Prostate gland (tissue), 2 donors: ENCODE results near the gene CPLANE1. TPM values are rescaled to one million over a fixed set of nuclear protein-coding genes. Genes with fewer than 3 reads are reported as not detected.

ENCODE experiments used
- DNase-seq: peaks from one replicate; pipeline ENCODE4 v3.0.0-alpha.2; 2019; ENCODE audit warnings: low spot score
- H3K27ac ChIP-seq, 2 donors: fragments of 200-600 bp; sonication (generic); 2 replicates each; pipeline ENCODE4 v1.5.1; 2017 to 2019
- H3K27me3 ChIP-seq: fragments of 200-600 bp; sonication (generic); replicated peaks from 2 replicates; pipeline ENCODE4 v1.5.1; 2019; ENCODE audit not compliant: insufficient read depth
- H3K36me3 ChIP-seq, 2 donors: fragments of 200-600 bp; sonication (generic); 1 replicate in 1 of 2; 2 replicates in 1 of 2; pipeline versions ENCODE4 v1.5.1 to v1.8.1; 2017 to 2019
- H3K4me1 ChIP-seq: fragments of 200-600 bp; sonication (generic); replicated peaks from 2 replicates; pipeline ENCODE4 v1.5.1; 2019
- H3K4me3 ChIP-seq, 2 donors: fragments of 200-600 bp; sonication (generic); 2 replicates each; pipeline ENCODE4 v1.5.1; 2017 to 2019
- H3K9me3 ChIP-seq: fragments of 200-600 bp; sonication (generic); 2 replicates; pipeline ENCODE4 v1.5.1; 2017
- POLR2A ChIP-seq: fragments of 450-650 bp; IDR thresholded peaks from one replicate; pipeline ENCODE4 v1.6.1; 2016; ENCODE audit warnings: antibody characterized with exemption, mild to moderate bottlenecking
- POLR2AphosphoS5 ChIP-seq: sonication (generic); formaldehyde crosslinking; IDR thresholded peaks from one replicate; pipeline ENCODE4 v1.6.1; 2017; ENCODE audit warnings: antibody characterized with exemption
- WGBS: methylation state at CpG from one replicate; pipeline ENCODE4 v1.1.5; 2018; 5-methylcytosine and 5-hydroxymethylcytosine counted together
- intact Hi-C: fragments of 100-400 bp; cut with DNase I; formaldehyde crosslinking; loops from one replicate; pipeline ENCODE4 v1.14.2; 2022
- total RNA-seq, 2 donors: library from RNA; depleted of rRNA; stranded (reverse); fragments of >200 nt; gene quantifications; one replicate each; pipeline ENCODE4 v1.1.0, GENCODE V29; 2016
- TF ChIP-seq, protein P1 (sequence below), 4 experiments: fragments of 200-600 bp in 2 of 4; fragments of 450-650 bp in 2 of 4; sonication (generic) in 2 of 4; IDR thresholded peaks; 1 replicate in 3 of 4; 2 replicates in 1 of 4; pipeline ENCODE4 v1.5.1; 2016 to 2019; ENCODE audit warnings: antibody characterized with exemption in 4 of 4, mild to moderate bottlenecking in 2 of 4, moderate library complexity in 2 of 4

Gene CPLANE1
- total RNA-seq, 2 donors from 2014 or later: 17.2 to 27.8 TPM

DNA sequence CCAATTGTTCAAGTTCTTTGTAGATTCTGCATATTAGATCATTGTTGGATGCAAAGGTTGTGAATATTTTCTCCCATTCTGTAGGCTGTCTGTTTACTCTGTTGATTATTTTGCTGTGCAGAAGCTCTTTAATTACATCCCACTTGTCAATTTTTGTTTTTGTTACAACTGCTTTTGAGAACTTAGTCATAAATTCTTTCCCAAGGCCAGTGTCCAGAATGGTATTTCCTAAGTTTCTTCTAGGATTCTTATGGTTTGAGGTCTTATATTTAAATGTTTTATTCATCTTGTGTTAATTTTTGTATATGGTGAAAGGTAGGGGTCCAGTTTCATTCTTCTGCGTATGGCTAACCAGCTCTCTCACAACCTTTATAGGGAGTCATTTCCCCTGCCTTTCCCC lies 116.5 kb downstream of the CPLANE1 start:
- TF ChIP-seq POLR2AphosphoS5: no peak
- TF ChIP-seq, protein P1, sequence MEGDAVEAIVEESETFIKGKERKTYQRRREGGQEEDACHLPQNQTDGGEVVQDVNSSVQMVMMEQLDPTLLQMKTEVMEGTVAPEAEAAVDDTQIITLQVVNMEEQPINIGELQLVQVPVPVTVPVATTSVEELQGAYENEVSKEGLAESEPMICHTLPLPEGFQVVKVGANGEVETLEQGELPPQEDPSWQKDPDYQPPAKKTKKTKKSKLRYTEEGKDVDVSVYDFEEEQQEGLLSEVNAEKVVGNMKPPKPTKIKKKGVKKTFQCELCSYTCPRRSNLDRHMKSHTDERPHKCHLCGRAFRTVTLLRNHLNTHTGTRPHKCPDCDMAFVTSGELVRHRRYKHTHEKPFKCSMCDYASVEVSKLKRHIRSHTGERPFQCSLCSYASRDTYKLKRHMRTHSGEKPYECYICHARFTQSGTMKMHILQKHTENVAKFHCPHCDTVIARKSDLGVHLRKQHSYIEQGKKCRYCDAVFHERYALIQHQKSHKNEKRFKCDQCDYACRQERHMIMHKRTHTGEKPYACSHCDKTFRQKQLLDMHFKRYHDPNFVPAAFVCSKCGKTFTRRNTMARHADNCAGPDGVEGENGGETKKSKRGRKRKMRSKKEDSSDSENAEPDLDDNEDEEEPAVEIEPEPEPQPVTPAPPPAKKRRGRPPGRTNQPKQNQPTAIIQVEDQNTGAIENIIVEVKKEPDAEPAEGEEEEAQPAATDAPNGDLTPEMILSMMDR (IDR thresholded peaks at IDR 0.05): no peak
- TF ChIP-seq POLR2A: no peak
- Histone ChIP-seq H3K27me3 (no peaks in the 10 kb centered on the region), H3K4me1 (no peaks in the 10 kb centered on the region), H3K4me3 (no peak overlapping the region), H3K9me3 (no peaks in the 10 kb centered on the region), H3K36me3 (no peaks in the 10 kb centered on the region), H3K27ac (no peak overlapping the region)
- WGBS: 100% methylated on average over 1 of the region's 1 CpG
- intact Hi-C loops: no loop called here
- no peak for DNase-seq

DNA sequence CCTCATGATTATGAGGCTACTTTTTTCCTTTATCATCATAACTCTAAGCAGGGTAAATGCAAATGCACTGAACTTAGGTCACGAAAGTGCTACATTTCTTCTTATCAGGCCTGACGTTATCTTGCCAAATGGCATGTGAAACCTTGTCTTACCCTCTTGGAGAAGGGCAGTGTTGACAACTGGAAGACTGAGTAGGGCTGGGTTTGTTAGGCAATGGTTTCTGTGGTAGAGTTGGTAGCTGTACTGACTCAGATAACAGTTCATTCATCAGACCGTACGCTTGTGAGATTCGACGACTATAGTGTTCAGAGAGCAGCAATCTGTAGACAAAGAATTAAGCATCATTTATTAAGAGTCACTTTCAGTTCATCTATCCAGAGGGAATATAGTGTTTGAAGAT lies 127.7 kb downstream of the CPLANE1 start:
- WGBS: 93% methylated on average over 6 of the region's 6 CpGs
- Histone ChIP-seq H3K36me3 (no peaks in the 10 kb centered on the region), H3K9me3 (no peaks in the 10 kb centered on the region), H3K4me1 (no peaks in the 10 kb centered on the region), H3K4me3 (no peak overlapping the region), H3K27ac (no peak overlapping the region), H3K27me3 (no peaks in the 10 kb centered on the region)
- intact Hi-C loops: no loop called here
- DNase-seq: no peak
- TF ChIP-seq, protein P1 (IDR thresholded peaks at IDR 0.05): no peak
- TF ChIP-seq POLR2A: no peak
- no peak for TF ChIP-seq POLR2AphosphoS5

DNA sequence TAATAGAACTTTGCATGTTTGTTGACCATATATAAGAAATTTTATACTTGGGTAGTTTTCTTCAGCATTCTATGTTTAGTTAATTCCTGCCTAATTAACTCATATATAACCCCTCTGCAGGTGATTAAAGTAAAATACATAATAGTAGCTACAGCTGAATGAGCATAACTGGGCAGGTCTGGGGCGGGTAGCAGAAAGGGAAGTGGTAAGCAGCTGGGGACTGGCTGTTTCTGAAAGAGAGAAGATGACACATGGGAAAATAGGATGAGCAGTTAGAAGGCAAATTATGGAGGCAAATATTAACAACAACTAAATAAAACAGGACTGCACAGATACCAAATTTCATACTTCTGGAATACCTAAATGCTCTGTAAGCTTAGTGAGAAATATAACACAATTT lies 128.1 kb downstream of the CPLANE1 start:
- no peak for DNase-seq
- Histone ChIP-seq H3K4me3 (no peak overlapping the region), H3K27ac (no peak overlapping the region), H3K27me3 (no peaks in the 10 kb centered on the region), H3K9me3 (no peaks in the 10 kb centered on the region), H3K36me3 (no peaks in the 10 kb centered on the region), H3K4me1 (no peaks in the 10 kb centered on the region)
- WGBS: 88% methylated on average over 1 of the region's 1 CpG
- no peak for TF ChIP-seq POLR2AphosphoS5
- TF ChIP-seq POLR2A: no peak
- TF ChIP-seq, protein P1 (IDR thresholded peaks at IDR 0.05): no peak
- intact Hi-C loops: no loop called here

DNA sequence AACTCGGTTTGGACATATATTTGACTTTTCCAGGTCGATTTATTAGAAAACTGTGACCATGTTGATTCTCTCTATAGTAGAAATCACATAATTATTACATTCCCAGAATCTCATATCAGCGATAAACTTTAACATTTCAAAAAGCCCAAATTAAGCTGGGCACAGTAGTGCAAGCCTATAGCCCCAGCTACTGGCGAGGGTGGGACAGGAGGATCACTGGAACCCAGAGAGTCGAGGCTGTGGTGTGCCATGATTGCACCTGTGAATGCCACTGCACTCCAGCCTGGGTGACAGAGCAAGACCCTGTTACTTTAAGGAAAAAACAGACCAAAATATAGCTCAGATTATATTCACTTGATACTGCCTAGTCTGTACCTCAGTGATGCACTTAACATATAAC lies 128.9 kb downstream of the CPLANE1 start:
- H3K36me3 ChIP-seq: no peaks in the 10 kb centered on the region
- intact Hi-C loops: no loop called here
- H3K27ac ChIP-seq: no peak overlapping the region
- no peaks in the 10 kb centered on the region for H3K4me1 ChIP-seq
- 96% methylated on average over 5 of the region's 5 CpGs for WGBS
- H3K4me3 ChIP-seq: no peak overlapping the region
- no peaks in the 10 kb centered on the region for H3K27me3 ChIP-seq
- TF ChIP-seq, protein P1 (IDR thresholded peaks at IDR 0.05): no peak
- TF ChIP-seq POLR2AphosphoS5: no peak
- TF ChIP-seq POLR2A: no peak
- H3K9me3 ChIP-seq: no peaks in the 10 kb centered on the region
- DNase-seq: no peak

DNA sequence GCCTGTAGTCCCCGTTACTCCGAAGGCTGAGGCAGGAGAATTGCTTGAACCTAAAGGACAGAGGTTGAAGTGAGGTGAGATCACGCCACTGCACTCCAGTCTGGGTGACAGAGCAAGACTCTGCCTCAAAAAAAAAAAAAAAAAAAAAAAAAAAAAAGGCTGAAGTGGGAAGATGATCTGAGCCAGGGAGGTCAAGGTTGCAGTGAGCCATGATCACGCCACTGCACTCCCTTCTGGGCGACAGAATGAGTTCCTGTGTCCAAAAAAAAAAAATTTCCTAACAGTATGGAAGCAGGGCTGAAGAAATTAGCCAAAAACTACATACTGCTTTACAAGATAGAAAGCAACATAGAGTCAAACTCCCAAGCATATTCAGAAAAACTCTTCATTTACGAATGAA lies 132.8 kb downstream of the CPLANE1 start:
- intact Hi-C loops: no loop called here
- no peak for DNase-seq
- H3K27me3 ChIP-seq: no peaks in the 10 kb centered on the region
- no peaks in the 10 kb centered on the region for H3K4me1 ChIP-seq
- H3K4me3 ChIP-seq: no peak overlapping the region
- H3K36me3 ChIP-seq: peaks cover 0 to 4% of the 10 kb centered on the region in 2 donors
- no peak overlapping the region for H3K27ac ChIP-seq
- no peaks in the 10 kb centered on the region for H3K9me3 ChIP-seq
- TF ChIP-seq POLR2A: no peak
- TF ChIP-seq, protein P1 (IDR thresholded peaks at IDR 0.05): no peak
- TF ChIP-seq POLR2AphosphoS5: no peak
- WGBS: 95% methylated on average over 6 of the region's 6 CpGs
